ENCODE results near the gene FCN2.

GRCh38 chr9:134847138-134847537, 33.5 kb upstream of the FCN2 start:
- TF ChIP-seq EP300 (IDR thresholded peaks at IDR 0.05) (no peak), CTCF (IDR thresholded peaks at IDR 0.05) (no peak), POLR2A (IDR thresholded peaks at IDR 0.05; ENCODE audit: low read depth) (no peak)

Data from esophagus muscularis mucosa (tissue), 4 donors.